HepG2 (cell line): Measurements from ENCODE around the gene CYB5A. TPM values are rescaled to one million over a fixed set of nuclear protein-coding genes. Genes with fewer than 3 reads are reported as not detected.

ENCODE experiments used
- AGO2 ChIP-seq: fragments of 200-400 bp; formaldehyde crosslinking; optimal IDR thresholded peaks from 2 replicates; pipeline ENCODE3; 2017; ENCODE audit warnings: mild to moderate bottlenecking, low read depth, low read length, moderate library complexity
- ATF3 ChIP-seq: sonication (generic); formaldehyde crosslinking; IDR thresholded peaks from 2 replicates; pipeline ENCODE4 v1.4.0; 2020; ENCODE audit warnings: missing genetic modification reagents
- BCL6 ChIP-seq: IDR thresholded peaks from 2 replicates; pipeline ENCODE4 v1.6.1; 2016; ENCODE audit warnings: missing genetic modification reagents, missing compliant biosample characterization
- CREM ChIP-seq, 2 experiments: sonication (generic) in 1 of 2; formaldehyde crosslinking in 1 of 2; IDR thresholded peaks; 2 replicates each; pipeline versions ENCODE4 v1.4.0 to v1.6.1; 2016 to 2020; ENCODE audit warnings: antibody characterized with exemption in 1 of 2, mild to moderate bottlenecking in 1 of 2, missing genetic modification reagents in 1 of 2
- GABPB1 ChIP-seq: IDR thresholded peaks from 2 replicates; pipeline ENCODE4 v1.6.1; 2016; ENCODE audit warnings: mild to moderate bottlenecking, missing genetic modification reagents, moderate library complexity, missing compliant biosample characterization
- NFKB2 ChIP-seq: sonication (generic); formaldehyde crosslinking; IDR thresholded peaks from 2 replicates; pipeline ENCODE4 v1.4.0; 2020; ENCODE audit warnings: missing genetic modification reagents, borderline replicate concordance
- NFRKB ChIP-seq: fragments of 450-650 bp; IDR thresholded peaks from 2 replicates; pipeline ENCODE4 v1.6.1; 2017
- NR1H2 ChIP-seq: sonication (generic); formaldehyde crosslinking; IDR thresholded peaks from 2 replicates; pipeline ENCODE4 v1.8.1; 2022; ENCODE audit warnings: low read depth, missing genetic modification reagents, borderline replicate concordance
- PRPF4 ChIP-seq: fragments of 200-400 bp; formaldehyde crosslinking; IDR thresholded peaks from 2 replicates; pipeline ENCODE4 v1.6.1; 2016; ENCODE audit warnings: low read length, low read depth; ENCODE audit not compliant: poor library complexity, severe bottlenecking
- SALL2 ChIP-seq: sonication (generic); formaldehyde crosslinking; IDR thresholded peaks from 2 replicates; pipeline ENCODE4 v1.8.1; 2023; ENCODE audit warnings: mild to moderate bottlenecking, missing genetic modification reagents, inconsistent platforms
- SIN3B ChIP-seq: fragments of 150-350 bp; IDR thresholded peaks from 2 replicates; pipeline ENCODE4 v1.6.1; 2014; ENCODE audit warnings: low read length
- SIX1 ChIP-seq: sonication (generic); formaldehyde crosslinking; IDR thresholded peaks from 2 replicates; pipeline ENCODE4 v1.4.0; 2020; ENCODE audit warnings: missing genetic modification reagents, borderline replicate concordance
- ZBTB3 ChIP-seq: sonication (generic); formaldehyde crosslinking; IDR thresholded peaks from 2 replicates; pipeline ENCODE4 v1.4.0; 2020; ENCODE audit warnings: low read depth, mild to moderate bottlenecking, moderate library complexity, missing genetic modification reagents, borderline replicate concordance
- ZFP37 ChIP-seq: sonication (generic); formaldehyde crosslinking; IDR thresholded peaks from 2 replicates; pipeline ENCODE4 v1.4.0; 2020; ENCODE audit warnings: missing genetic modification reagents, borderline replicate concordance
- ZNF761 ChIP-seq: sonication (generic); formaldehyde crosslinking; conservative IDR thresholded peaks from 2 replicates; pipeline ENCODE4 v1.4.0; 2020; ENCODE audit warnings: mild to moderate bottlenecking, missing genetic modification reagents
- polyA plus RNA-seq, 8 experiments: library from polyadenylated mRNA; depleted of rRNA in 3 of 8; stranded (reverse) in 7 of 8; unstranded in 1 of 8; fragments of >200 nt; fragmentation: Illumina TruSeq in 4 of 8; extraction: Trizol in 4 of 8; gene quantifications; 2 replicates each; pipeline versions ENCODE4 v1.2.1 to v1.2.3, GENCODE V29; 2011 to 2016; ENCODE audit warnings: low read depth in 4 of 8, missing spikeins in 1 of 8, mixed read lengths in 1 of 8; ENCODE audit not compliant: insufficient read depth in 1 of 8
- total RNA-seq, 5 experiments: library from RNA; depleted of rRNA; stranded (reverse); fragments of >200 nt; fragmentation: Illumina TruSeq; extraction: Trizol; gene quantifications; 2 replicates each; pipeline ENCODE4 v1.2.3, GENCODE V29; 2016; ENCODE audit warnings: low read depth in 1 of 5
- TF ChIP-seq, protein P1 (sequence below): sonication (generic); formaldehyde crosslinking; IDR thresholded peaks from 2 replicates; pipeline ENCODE4 v1.8.0; 2022; ENCODE audit warnings: low read depth, missing genetic modification reagents
- TF ChIP-seq, protein P2 (sequence below): sonication (generic); formaldehyde crosslinking; conservative IDR thresholded peaks from 2 replicates; pipeline ENCODE4 v1.8.0; 2022; ENCODE audit warnings: missing genetic modification reagents
- TF ChIP-seq, protein P3 (sequence below): sonication (generic); formaldehyde crosslinking; conservative IDR thresholded peaks from 2 replicates; pipeline ENCODE4 v1.4.0; 2020; ENCODE audit warnings: missing genetic modification reagents
- TF ChIP-seq, protein P4 (sequence below): sonication (generic); formaldehyde crosslinking; IDR thresholded peaks from 2 replicates; pipeline ENCODE4 v1.8.0; 2022; ENCODE audit warnings: mild to moderate bottlenecking, missing genetic modification reagents, borderline replicate concordance

Gene CYB5A
- total and polyA plus RNA-seq, 2 of the 13 experiments (the other 11 are each of a cell fraction or from before 2014, with no cell fraction given): 215 to 356 TPM

- no peak for TF ChIP-seq ZBTB3 (CRISPR knock-in tag)
- TF ChIP-seq NFKB2 (CRISPR knock-in tag): no peak; the same call in 1 of the 2 replicates
- TF ChIP-seq ZNF761: 0 out of 2 replicates have a peak, but pooled peaks have one; percentile 45
- no peak for TF ChIP-seq GABPB1
- no peak for TF ChIP-seq CREM (IDR thresholded peaks at IDR 0.05)
- no peak for TF ChIP-seq CREM (CRISPR knock-in tag; IDR thresholded peaks at IDR 0.05)
- TF ChIP-seq SIN3B: no peak
- TF ChIP-seq, protein P1, sequence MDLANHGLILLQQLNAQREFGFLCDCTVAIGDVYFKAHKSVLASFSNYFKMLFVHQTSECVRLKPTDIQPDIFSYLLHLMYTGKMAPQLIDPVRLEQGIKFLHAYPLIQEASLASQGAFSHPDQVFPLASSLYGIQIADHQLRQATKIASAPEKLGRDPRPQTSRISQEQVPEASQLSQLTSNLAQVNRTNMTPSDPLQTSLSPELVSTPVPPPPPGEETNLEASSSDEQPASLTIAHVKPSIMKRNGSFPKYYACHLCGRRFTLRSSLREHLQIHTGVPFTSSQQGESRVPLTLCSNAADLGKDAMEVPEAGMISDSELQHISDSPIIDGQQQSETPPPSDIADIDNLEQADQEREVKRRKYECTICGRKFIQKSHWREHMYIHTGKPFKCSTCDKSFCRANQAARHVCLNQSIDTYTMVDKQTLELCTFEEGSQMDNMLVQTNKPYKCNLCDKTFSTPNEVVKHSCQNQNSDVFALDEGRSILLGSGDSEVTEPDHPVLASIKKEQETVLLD (CRISPR knock-in tag): no peak
- no peak for TF ChIP-seq ZFP37 (CRISPR knock-in tag)
- TF ChIP-seq BCL6 (CRISPR knock-in tag): 0 out of 2 replicates have a peak, but pooled peaks have one; percentile 33
- TF ChIP-seq SIX1 (CRISPR knock-in tag): no peak
- TF ChIP-seq NFRKB: no peak
- TF ChIP-seq, protein P2, sequence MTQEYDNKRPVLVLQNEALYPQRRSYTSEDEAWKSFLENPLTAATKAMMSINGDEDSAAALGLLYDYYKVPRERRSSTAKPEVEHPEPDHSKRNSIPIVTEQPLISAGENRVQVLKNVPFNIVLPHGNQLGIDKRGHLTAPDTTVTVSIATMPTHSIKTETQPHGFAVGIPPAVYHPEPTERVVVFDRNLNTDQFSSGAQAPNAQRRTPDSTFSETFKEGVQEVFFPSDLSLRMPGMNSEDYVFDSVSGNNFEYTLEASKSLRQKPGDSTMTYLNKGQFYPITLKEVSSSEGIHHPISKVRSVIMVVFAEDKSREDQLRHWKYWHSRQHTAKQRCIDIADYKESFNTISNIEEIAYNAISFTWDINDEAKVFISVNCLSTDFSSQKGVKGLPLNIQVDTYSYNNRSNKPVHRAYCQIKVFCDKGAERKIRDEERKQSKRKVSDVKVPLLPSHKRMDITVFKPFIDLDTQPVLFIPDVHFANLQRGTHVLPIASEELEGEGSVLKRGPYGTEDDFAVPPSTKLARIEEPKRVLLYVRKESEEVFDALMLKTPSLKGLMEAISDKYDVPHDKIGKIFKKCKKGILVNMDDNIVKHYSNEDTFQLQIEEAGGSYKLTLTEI (CRISPR knock-in tag): no peak
- no peak for TF ChIP-seq NR1H2 (CRISPR knock-in tag)
- 0 out of 2 replicates have a peak, but pooled peaks have one; percentile 35 for TF ChIP-seq SALL2 (CRISPR knock-in tag)
- no peak for TF ChIP-seq PRPF4
- TF ChIP-seq, protein P3, sequence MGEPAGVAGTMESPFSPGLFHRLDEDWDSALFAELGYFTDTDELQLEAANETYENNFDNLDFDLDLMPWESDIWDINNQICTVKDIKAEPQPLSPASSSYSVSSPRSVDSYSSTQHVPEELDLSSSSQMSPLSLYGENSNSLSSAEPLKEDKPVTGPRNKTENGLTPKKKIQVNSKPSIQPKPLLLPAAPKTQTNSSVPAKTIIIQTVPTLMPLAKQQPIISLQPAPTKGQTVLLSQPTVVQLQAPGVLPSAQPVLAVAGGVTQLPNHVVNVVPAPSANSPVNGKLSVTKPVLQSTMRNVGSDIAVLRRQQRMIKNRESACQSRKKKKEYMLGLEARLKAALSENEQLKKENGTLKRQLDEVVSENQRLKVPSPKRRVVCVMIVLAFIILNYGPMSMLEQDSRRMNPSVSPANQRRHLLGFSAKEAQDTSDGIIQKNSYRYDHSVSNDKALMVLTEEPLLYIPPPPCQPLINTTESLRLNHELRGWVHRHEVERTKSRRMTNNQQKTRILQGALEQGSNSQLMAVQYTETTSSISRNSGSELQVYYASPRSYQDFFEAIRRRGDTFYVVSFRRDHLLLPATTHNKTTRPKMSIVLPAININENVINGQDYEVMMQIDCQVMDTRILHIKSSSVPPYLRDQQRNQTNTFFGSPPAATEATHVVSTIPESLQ (CRISPR knock-in tag): no peak
- no peak for TF ChIP-seq ATF3 (CRISPR knock-in tag)
- no peak for TF ChIP-seq AGO2
- TF ChIP-seq, protein P4, sequence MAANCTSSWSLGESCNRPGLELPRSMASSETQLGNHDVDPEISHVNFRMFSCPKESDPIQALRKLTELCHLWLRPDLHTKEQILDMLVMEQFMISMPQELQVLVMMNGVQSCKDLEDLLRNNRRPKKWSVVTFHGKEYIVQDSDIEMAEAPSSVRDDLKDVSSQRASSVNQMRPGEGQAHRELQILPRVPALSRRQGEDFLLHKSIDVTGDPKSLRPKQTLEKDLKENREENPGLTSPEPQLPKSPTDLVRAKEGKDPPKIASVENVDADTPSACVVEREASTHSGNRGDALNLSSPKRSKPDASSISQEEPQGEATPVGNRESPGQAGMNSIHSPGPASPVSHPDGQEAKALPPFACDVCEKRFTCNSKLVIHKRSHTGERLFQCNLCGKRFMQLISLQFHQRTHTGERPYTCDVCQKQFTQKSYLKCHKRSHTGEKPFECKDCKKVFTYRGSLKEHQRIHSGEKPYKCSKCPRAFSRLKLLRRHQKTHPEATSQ (CRISPR knock-in tag): no peak
Observed at GRCh38 chr18:74281980-74282754, 9.6 kb downstream of the CYB5A start (continued).
